HL-60 (cell line): Measurements from ENCODE around the gene ATP8A2.

Experiments
- CTCF ChIP-seq: IDR thresholded peaks from one replicate; pipeline ENCODE4 v1.5.1; 2011; ENCODE audit warnings: low read length, control low read depth, inconsistent platforms; ENCODE audit not compliant: insufficient read depth
- POLR2AphosphoS5 ChIP-seq: IDR thresholded peaks from 2 replicates; pipeline ENCODE4 v1.6.1; 2012; ENCODE audit warnings: low read depth
- SPI1 ChIP-seq: IDR thresholded peaks from 2 replicates; pipeline ENCODE4 v1.6.1; 2012; ENCODE audit warnings: low read depth, mild to moderate bottlenecking, borderline replicate concordance

- no peak for TF ChIP-seq CTCF
- TF ChIP-seq SPI1, result no peak
- no peak for TF ChIP-seq POLR2AphosphoS5
Measured at GRCh38 chr13:25979371-25979770, 607.6 kb downstream of the ATP8A2 start.
